Fibroblast of lung (primary cell): ENCODE data around the gene MICU1. TPM values are rescaled to one million over a fixed set of nuclear protein-coding genes. Genes with fewer than 3 reads are reported as not detected.

ENCODE experiments used
- DNase-seq, 2 donors: peaks; one replicate each; pipeline versions ENCODE4 v3.0.0 to v3.0.0-alpha.2; 2010; ENCODE audit warnings: low read depth in 2 of 2
- H2AFZ ChIP-seq: 2 replicates; pipeline ENCODE4 v1.5.1; 2012; ENCODE audit warnings: low read length, control low read depth, inconsistent platforms
- H3K27ac ChIP-seq: 2 replicates; pipeline ENCODE4 v1.5.1; 2011; ENCODE audit warnings: low read length, control low read depth; ENCODE audit not compliant: insufficient read depth
- H3K27me3 ChIP-seq: 2 replicates; pipeline ENCODE4 v1.5.1; 2011; ENCODE audit warnings: mild to moderate bottlenecking, low read length; ENCODE audit not compliant: control insufficient read depth, insufficient read depth
- H3K36me3 ChIP-seq: 2 replicates; pipeline ENCODE4 v1.5.1; 2011; ENCODE audit warnings: low read length; ENCODE audit not compliant: control insufficient read depth, insufficient read depth
- H3K4me1 ChIP-seq: 2 replicates; pipeline ENCODE4 v1.5.1; 2011; ENCODE audit warnings: low read length; ENCODE audit not compliant: control insufficient read depth, insufficient read depth; ENCODE audit errors: extremely low read depth
- H3K4me2 ChIP-seq: 2 replicates; pipeline ENCODE4 v1.5.1; 2011; ENCODE audit warnings: low read length, control low read depth; ENCODE audit not compliant: insufficient read depth; ENCODE audit errors: extremely low read depth
- H3K4me3 ChIP-seq, 4 experiments: fragments of 200-600 bp in 1 of 4; sonication (generic) in 1 of 4; replicated peaks in 1 of 4; 2 replicates each; pipeline ENCODE4 v1.5.1; 2011 to 2016; ENCODE audit warnings: low read length in 4 of 4, low read depth in 3 of 4, mild to moderate bottlenecking in 3 of 4, control low read depth in 2 of 4, inconsistent platforms in 1 of 4, mixed read lengths in 1 of 4; ENCODE audit not compliant: insufficient read depth in 1 of 4; ENCODE audit errors: control extremely low read depth in 1 of 4
- H3K79me2 ChIP-seq: 2 replicates; pipeline ENCODE4 v1.5.1; 2012; ENCODE audit warnings: mild to moderate bottlenecking, low read length, inconsistent platforms; ENCODE audit not compliant: control insufficient read depth, insufficient read depth
- H3K9ac ChIP-seq: 2 replicates; pipeline ENCODE4 v1.5.1; 2011; ENCODE audit warnings: mild to moderate bottlenecking, low read length, control low read depth; ENCODE audit not compliant: insufficient read depth
- H3K9me3 ChIP-seq: 2 replicates; pipeline ENCODE4 v1.5.1; 2012; ENCODE audit warnings: low read depth, low read length; ENCODE audit not compliant: control insufficient read depth, insufficient read depth
- H4K20me1 ChIP-seq: 2 replicates; pipeline ENCODE4 v1.5.1; 2011; ENCODE audit warnings: low read length; ENCODE audit not compliant: control insufficient read depth, insufficient read depth; ENCODE audit errors: extremely low read depth
- CTCF ChIP-seq, 2 donors: IDR thresholded peaks in 1 of 2; conservative IDR thresholded peaks in 1 of 2; 1 replicate in 1 of 2; 2 replicates in 1 of 2; pipeline ENCODE4 v1.5.1; 2011 to 2012; ENCODE audit warnings: low read length in 2 of 2, control low read depth in 1 of 2, inconsistent platforms in 1 of 2, low read depth in 1 of 2, mild to moderate bottlenecking in 1 of 2
- EZH2 ChIP-seq: IDR thresholded peaks from 2 replicates; pipeline ENCODE4 v1.5.1; 2012; ENCODE audit warnings: low read length, control low read depth, mild to moderate bottlenecking; ENCODE audit errors: missing control alignments
- polyA plus RNA-seq, 2 donors: library from polyadenylated mRNA; depleted of rRNA in 1 of 2; stranded (reverse) in 1 of 2; unstranded in 1 of 2; fragments of >200 nt; gene quantifications; 2 replicates each; pipeline ENCODE4 v1.2.1, GENCODE V29; 2011 to 2012; ENCODE audit warnings: missing spikeins in 1 of 2
- total RNA-seq: library from RNA; depleted of rRNA; stranded (reverse); fragments of >200 nt; gene quantifications from 2 replicates; pipeline ENCODE4 v1.2.1, GENCODE V29; 2014

The MICU1 gene
- total and polyA plus RNA-seq, 2 donors (not counting 1 experiment from before 2014, with no cell fraction given), result 83.2 to 83.3 TPM

GRCh38 chr10:72392571-72392970 lies 233.3 kb downstream of the MICU1 start:
- no peak overlapping the region for H3K4me3 ChIP-seq
- H3K27ac ChIP-seq, result no peak overlapping the region
- H3K9ac ChIP-seq, result no peak overlapping the region
- H4K20me1 ChIP-seq, result no peaks in the 10 kb centered on the region
- H3K79me2 ChIP-seq, result no peaks in the 10 kb centered on the region
- no peak overlapping the region for H3K4me2 ChIP-seq
- DNase-seq, result no peak
- TF ChIP-seq EZH2 (no peak), CTCF (conservative IDR thresholded peaks at IDR 0.05 in 1 of 2, IDR thresholded peaks at IDR 0.05 in 1 of 2; ENCODE audit: low read depth in 1 of 2, low read length in 2 of 2) (no peak)
- H2AFZ ChIP-seq, result no peak overlapping the region
- H3K36me3 ChIP-seq, result no peaks in the 10 kb centered on the region
- H3K9me3 ChIP-seq, result no peaks in the 10 kb centered on the region
- no peaks in the 10 kb centered on the region for H3K4me1 ChIP-seq
- H3K27me3 ChIP-seq, result no peaks in the 10 kb centered on the region

GRCh38 chr10:72390764-72391163 lies 235.1 kb downstream of the MICU1 start:
- TF ChIP-seq EZH2 (no peak), CTCF (conservative IDR thresholded peaks at IDR 0.05 in 1 of 2, IDR thresholded peaks at IDR 0.05 in 1 of 2; ENCODE audit: low read depth in 1 of 2, low read length in 2 of 2) (no peak)
- no peak for DNase-seq

GRCh38 chr10:72389716-72390115 lies 236.2 kb downstream of the MICU1 start:
- Histone ChIP-seq H3K4me3 (no peak overlapping the region), H3K9ac (no peak overlapping the region), H2AFZ (no peak overlapping the region), H3K36me3 (no peaks in the 10 kb centered on the region), H3K4me2 (no peak overlapping the region), H3K27me3 (no peaks in the 10 kb centered on the region), H3K79me2 (no peaks in the 10 kb centered on the region), H3K9me3 (no peaks in the 10 kb centered on the region), H4K20me1 (no peaks in the 10 kb centered on the region), H3K4me1 (no peaks in the 10 kb centered on the region), H3K27ac (no peak overlapping the region)
- no peak for DNase-seq
- no peak for TF ChIP-seq CTCF (conservative IDR thresholded peaks at IDR 0.05 in 1 of 2, IDR thresholded peaks at IDR 0.05 in 1 of 2; ENCODE audit: low read depth in 1 of 2, low read length in 2 of 2)
- TF ChIP-seq EZH2, result no peak

More at GRCh38 chr10:72390764-72391163, 235.1 kb downstream of the MICU1 start:
- no peaks in the 10 kb centered on the region for H3K27me3 ChIP-seq
- no peak overlapping the region for H3K27ac ChIP-seq
- H3K4me3 ChIP-seq, result no peak overlapping the region
- no peaks in the 10 kb centered on the region for H3K79me2 ChIP-seq
- no peaks in the 10 kb centered on the region for H3K9me3 ChIP-seq
- no peaks in the 10 kb centered on the region for H4K20me1 ChIP-seq
- no peaks in the 10 kb centered on the region for H3K4me1 ChIP-seq
- no peak overlapping the region for H3K4me2 ChIP-seq
- no peak overlapping the region for H2AFZ ChIP-seq
- no peak overlapping the region for H3K9ac ChIP-seq
- no peaks in the 10 kb centered on the region for H3K36me3 ChIP-seq
